Measurements from ENCODE around the gene SIRPB2.

DNA sequence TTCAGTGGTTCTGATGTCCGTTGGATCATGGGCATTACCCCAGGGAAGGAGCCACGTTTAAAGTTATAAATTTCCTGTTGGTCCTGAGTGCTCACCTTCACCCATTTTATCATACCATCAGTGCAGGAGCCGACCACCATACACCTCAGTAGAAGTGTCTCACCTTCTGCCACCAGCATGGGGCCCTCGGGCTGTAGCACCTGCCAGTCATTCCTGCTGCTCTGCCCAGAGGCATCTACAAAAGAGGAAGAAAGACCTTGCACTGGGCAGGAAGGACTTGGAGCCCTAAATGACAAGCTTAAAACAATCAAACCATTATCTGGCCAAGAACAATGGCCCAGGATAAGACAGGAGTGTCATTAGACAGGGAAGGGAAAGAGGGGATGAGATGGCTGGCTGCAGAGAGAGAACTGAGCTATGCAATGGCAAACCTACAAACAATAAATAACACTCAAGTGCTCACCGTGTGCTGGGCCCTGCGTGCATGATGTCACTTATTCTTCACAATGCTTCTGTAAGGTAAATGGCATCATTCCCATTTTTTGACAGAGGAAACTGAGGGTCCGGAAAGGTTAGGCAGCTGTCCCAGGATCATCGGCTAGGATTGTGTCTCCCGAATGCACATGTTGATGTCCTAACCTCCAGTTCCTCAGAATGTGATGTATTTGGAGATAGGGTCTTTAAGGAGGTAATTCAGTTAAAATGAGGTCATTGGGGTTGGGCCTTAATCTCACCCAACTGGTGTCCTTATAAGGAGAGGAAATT is 11.2 kb downstream of the SIRPB2 start:
- TF ChIP-seq CTCF (conservative IDR thresholded peaks at IDR 0.05) (no peak), EZH2 (IDR thresholded peaks at IDR 0.05; ENCODE audit: low read depth) (no peak)
